Activated gamma-delta T cell (primary cell): ENCODE data around the gene PHOX2A.

Source experiments
- DNase-seq: peaks from one replicate; lab custom pipeline; 2025; lab: John Stamatoyannopoulos, UW

Gene PHOX2A

GRCh38 chr11:72249961-72250360, 6.0 kb upstream of the PHOX2A start:
- no peak for DNase-seq

GRCh38 chr11:72247584-72247983, 3.6 kb upstream of the PHOX2A start:
- no peak for DNase-seq

- DNase-seq, result no peak
These were observed 1.4 kb upstream of the PHOX2A start for GRCh38 chr11:72245263-72245816.

GRCh38 chr11:72244361-72245262, 636 bp upstream of the PHOX2A start:
- no peak for DNase-seq

GRCh38 chr11:72243173-72244059, 560 bp downstream of the PHOX2A start:
- DNase-seq, result no peak

- no peak for DNase-seq
These were observed 1.8 kb downstream of the PHOX2A start for GRCh38 chr11:72242141-72242540.

GRCh38 chr11:72241291-72241781, 2.6 kb downstream of the PHOX2A start:
- no peak for DNase-seq

- no peak for DNase-seq
These were observed 3.3 kb downstream of the PHOX2A start for GRCh38 chr11:72240461-72241290.

GRCh38 chr11:72239849-72240460, 4.0 kb downstream of the PHOX2A start:
- DNase-seq, result no peak

- no peak for DNase-seq
These were observed 4.6 kb downstream of the PHOX2A start for GRCh38 chr11:72239313-72239848.

GRCh38 chr11:72238492-72239312, 5.3 kb downstream of the PHOX2A start:
- DNase-seq, result no peak

GRCh38 chr11:72238040-72238450, 5.9 kb downstream of the PHOX2A start:
- no peak for DNase-seq

GRCh38 chr11:72237112-72237931, 6.7 kb downstream of the PHOX2A start:
- no peak for DNase-seq

- DNase-seq, result no peak
These were observed 7.2 kb downstream of the PHOX2A start for GRCh38 chr11:72236774-72237111.

GRCh38 chr11:72236083-72236697, 7.8 kb downstream of the PHOX2A start:
- no peak for DNase-seq

- no peak for DNase-seq
These were observed 8.5 kb downstream of the PHOX2A start for GRCh38 chr11:72235351-72236057.

- DNase-seq, result no peak
These were observed 9.1 kb downstream of the PHOX2A start for GRCh38 chr11:72234920-72235319.

- DNase-seq, result no peak
These were observed 9.5 kb downstream of the PHOX2A start for GRCh38 chr11:72234514-72234830.
